ENCODE data around the gene CNBP.

- peak; percentile 97 for TF ChIP-seq POLR2A (IDR thresholded peaks at IDR 0.05; ENCODE audit: low read depth, low read length)
- no peak for TF ChIP-seq CTCF (conservative IDR thresholded peaks at IDR 0.05; ENCODE audit: low read depth, low read length)
- TF ChIP-seq RCOR1 (IDR thresholded peaks at IDR 0.05; ENCODE audit: insufficient replicate concordance, low read length), result no peak
- no peak for TF ChIP-seq RAD21 (IDR thresholded peaks at IDR 0.05; ENCODE audit: low read length)
- peak; percentile 25; the same call in 1 of the 2 replicates for TF ChIP-seq USF2 (IDR thresholded peaks at IDR 0.05; ENCODE audit: low read depth, low read length)
- TF ChIP-seq NFE2L2 (IDR thresholded peaks at IDR 0.05; ENCODE audit: low read depth, low read length), result 0 out of 2 replicates have a peak, but pooled peaks have one; percentile 19
- TF ChIP-seq SMC3 (IDR thresholded peaks at IDR 0.05; ENCODE audit: low read depth, low read length), result 0 out of 2 replicates have a peak, but pooled peaks have one; percentile 8
- TF ChIP-seq RFX5 (IDR thresholded peaks at IDR 0.05; ENCODE audit: low read depth, low read length), result no peak
- TF ChIP-seq MAZ (IDR thresholded peaks at IDR 0.05; ENCODE audit: borderline replicate concordance, low read depth, low read length), result peak; percentile 30; the same call in 1 of the 2 replicates
Measured at GRCh38 chr3:129183569-129184395, at the start of gene CNBP.
